Hindlimb muscle (tissue), 1 donor: ENCODE results near the gene MCC. TPM values are rescaled to one million over a fixed set of nuclear protein-coding genes. Genes with fewer than 3 reads are reported as not detected.

Experiments
- DNase-seq: peaks from one replicate; pipeline ENCODE4 v3.0.0-alpha.2; 2013
- polyA plus RNA-seq: library from polyadenylated mRNA; unstranded; fragments of 120-200 nt; gene quantifications from one replicate; pipeline ENCODE4 v1.2.1, GENCODE V29; 2013; ENCODE audit not compliant: insufficient read length

MCC gene
- polyA plus RNA-seq, 1 donor = 17.8 TPM

- DNase-seq = no peak
These were observed 320.3 kb downstream of the MCC start for GRCh38 chr5:113167985-113168384.

- no peak for DNase-seq
These were observed 321.3 kb downstream of the MCC start for GRCh38 chr5:113166852-113167366.

GRCh38 chr5:113166261-113166660 is 322.0 kb downstream of the MCC start:
- no peak for DNase-seq

DNA sequence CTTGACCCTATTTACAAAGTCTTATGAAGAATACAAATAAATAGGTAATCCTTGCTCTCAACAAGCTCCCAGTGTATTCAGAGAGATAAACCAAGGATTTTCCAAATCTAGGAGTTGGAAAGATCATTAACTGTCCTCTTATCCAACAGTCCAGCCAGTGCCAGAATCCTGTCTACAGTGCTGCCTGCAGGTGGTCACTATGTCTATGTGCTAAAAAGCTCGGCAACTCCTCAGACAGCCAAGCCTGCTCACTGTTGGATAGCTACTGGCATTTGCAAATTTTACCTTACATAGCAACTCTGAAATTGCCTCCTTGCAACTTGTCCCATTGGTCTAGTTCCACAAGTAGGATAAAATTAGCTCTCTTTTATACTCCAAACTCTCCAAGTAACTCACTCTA is 324.2 kb downstream of the MCC start:
- no peak for DNase-seq

- no peak for DNase-seq
These were observed 324.9 kb downstream of the MCC start for GRCh38 chr5:113163328-113163727.

- no peak for DNase-seq
These were observed 325.5 kb downstream of the MCC start for GRCh38 chr5:113162770-113163169.

DNA sequence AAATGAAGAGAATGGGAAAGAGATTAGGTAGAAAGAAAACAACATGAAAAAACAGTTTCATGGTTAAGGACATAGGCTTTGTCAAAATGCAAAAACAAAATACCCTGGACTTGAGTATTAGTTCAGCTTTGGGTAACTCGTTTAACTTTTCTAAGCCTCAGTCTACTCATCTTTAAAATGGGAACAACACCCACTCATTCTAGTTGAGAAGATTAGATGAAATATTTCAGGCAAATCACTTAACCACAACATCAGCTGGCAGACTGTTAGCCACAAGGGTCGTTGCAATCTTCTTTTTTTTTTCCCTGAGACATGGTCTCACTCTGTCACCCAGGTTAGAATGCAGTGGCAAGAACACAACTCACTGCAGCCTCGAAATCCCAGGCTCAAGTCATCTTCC is 326.0 kb downstream of the MCC start:
- no peak for DNase-seq

GRCh38 chr5:113161806-113162205 is 326.4 kb downstream of the MCC start:
- DNase-seq = no peak

DNA sequence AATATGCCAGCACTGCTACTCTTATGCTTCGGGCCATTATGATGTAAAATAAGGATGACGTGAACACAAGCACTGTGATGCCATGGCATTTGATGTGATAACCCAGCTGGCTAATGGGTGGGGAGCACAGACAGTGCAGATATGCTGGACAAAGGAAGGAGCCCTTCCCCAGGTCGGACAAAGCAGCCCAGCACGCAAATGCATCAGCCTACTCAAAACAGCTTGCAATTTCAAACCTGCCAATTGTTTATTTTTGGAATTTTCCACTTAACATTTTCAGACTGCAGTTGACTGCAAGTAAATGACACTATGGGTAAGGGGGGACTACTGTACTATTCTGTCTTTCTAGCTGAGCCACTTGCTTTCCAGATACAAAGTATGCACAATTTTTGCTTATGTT is 330.4 kb downstream of the MCC start:
- DNase-seq = no peak

GRCh38 chr5:113156271-113156877 is 331.9 kb downstream of the MCC start:
- no peak for DNase-seq

DNA sequence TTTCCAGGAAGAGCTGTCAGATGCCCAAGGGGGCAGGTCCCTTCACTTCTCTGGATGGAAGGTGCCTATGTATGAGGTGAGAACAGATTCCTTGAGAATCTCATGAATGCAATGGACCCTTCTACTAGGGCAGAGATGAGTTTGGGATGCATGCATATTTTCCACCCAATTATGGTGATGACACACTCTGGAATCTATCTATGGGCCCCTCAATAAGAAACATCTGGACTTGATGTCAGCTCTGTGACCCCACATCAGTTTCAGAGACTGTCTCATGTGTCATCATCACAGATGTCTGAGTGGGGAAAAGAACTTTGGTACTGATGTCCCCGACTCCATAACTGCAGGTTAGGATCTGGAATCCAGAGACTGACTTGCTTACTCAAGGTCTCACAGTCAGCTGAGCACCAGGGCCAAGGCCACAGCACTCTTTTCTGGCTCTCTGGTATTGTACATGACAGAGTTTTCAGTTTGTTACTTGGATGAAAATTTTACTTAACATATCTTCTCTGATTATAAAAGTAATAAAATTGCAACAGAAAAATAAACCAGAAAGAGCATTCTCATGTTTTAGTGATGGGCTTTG is 334.6 kb downstream of the MCC start:
- no peak for DNase-seq

DNA sequence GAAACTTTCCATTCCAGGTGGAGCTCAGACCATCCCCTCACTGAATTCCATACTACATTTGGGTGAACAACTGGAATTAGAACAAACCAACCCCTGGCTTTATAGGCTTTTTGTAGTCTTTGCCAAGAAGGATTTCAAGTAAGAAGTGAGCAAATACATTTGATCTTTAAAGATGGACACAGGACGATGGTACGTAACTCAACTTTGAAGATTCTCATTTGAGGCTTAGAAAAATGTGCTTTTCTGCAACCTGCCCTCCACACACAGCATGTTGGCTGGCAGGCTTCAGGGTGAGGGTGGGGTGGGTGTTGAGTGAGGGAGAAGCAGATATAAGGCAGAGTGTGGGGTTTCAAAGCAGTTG is 335.9 kb downstream of the MCC start:
- no peak for DNase-seq

DNA sequence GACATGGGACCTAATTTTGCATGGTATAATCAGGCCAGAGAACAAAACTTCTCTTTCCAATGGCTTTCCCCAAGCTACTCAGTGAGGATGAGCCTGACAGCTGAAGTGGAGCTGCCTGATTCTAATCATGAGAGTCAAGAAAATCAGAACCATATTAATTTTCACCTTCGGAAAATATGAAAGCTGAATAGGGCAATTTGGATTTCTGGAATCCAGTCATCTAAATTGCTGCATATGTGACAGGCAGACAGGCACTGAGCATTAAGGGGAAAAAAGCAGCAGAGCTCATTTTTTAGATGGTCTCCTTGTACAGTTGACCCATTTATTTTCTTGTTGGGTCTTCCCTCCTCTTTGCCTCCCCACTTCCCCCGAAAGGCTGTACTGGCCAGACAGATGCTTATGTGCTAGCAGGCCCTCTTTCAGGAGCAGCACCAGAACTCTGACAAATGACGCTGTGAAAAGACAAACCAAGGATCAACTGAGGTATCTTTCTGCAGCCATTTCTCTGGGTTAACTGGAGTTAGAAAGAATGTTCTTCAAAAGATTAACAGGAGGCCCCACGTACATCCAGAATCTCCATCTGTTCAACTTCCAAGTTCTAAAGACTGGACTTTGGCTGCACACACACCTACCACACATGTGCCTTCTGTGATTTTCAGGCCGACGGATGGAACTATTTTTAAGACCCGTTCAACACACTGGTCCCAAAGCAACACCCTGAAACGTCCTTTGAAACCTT is 336.4 kb downstream of the MCC start:
- DNase-seq = no peak

DNA sequence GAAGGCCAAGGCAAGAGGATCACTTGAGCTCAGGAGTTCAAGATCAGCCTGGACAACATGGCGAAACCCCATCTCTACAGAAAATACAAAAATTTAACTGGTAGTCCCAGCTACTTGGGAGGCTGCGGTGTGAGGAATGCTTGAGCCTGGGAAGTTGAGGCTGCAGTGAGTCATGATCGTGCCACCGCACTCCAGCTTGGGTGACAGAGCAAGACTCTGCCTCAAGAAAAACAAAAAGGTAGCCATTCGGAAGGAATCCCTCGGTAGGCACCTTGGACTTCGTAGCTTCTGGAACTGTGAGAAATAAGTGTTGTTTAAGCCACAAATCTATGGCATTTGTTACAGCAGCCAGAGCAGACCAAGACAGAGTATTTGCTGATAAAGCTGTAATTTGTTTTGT is 337.4 kb downstream of the MCC start:
- DNase-seq = no peak

DNA sequence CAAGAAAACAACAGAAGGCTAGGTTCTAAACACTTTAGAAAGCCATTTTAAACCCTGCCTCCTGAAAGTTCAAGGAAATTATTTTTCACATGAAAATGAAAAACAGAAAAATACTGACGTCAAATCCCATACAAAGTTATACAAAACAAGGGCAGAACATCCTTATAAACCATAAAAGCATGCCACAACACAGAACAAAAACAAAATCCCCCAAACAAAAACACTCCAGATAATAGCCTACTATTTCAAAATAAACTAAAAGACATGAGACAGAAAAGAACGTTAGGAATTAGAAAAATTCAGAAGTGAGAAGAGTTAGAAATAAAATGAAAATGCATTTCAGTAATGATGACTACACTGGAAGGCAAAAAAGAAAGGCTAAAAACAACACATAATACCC is 338.0 kb downstream of the MCC start:
- DNase-seq = no peak

DNA sequence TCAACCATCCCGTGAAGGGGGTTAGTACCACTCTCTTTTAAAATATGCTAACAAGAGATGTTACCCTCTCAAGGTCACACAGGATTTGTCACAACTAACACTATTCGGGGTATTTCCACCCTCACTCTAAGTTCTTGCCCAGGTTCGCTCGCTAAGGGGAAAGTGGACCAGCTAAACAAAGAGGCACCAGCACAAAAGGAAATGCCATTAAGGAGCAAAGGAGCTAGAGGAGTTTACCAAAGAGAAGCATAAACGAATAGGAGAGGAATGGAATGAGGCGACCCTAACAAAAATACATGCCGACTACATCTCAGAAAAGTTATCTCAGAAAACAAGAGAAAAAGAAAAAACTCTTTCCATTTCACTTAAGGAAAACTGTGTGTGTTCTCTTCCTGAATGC is 340.7 kb downstream of the MCC start:
- no peak for DNase-seq

- no peak for DNase-seq
These were observed 341.1 kb downstream of the MCC start for GRCh38 chr5:113147101-113147508.

GRCh38 chr5:113145757-113146387 is 342.4 kb downstream of the MCC start:
- DNase-seq = no peak

DNA sequence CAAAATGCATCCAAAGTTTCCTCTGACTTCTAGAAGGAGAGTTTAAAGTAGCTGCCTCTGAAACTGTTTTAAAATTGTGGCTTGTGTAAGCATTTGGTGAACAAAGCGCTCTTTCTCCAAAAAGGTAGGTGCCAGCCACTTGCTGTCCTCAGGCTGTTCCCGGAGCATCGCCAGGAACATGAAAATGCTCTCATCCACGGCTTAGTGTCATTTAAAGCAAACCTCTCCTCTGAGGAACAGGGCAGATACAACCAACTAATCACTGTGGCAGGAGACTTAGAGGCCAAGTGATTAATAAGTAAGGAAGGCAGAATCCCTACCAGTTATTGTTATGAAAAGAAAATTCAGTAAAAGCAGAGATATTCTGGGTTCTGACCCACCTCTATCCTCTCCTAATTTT is 346.1 kb downstream of the MCC start:
- DNase-seq = no peak

- no peak for DNase-seq
These were observed 347.2 kb downstream of the MCC start for GRCh38 chr5:113140837-113141671.

GRCh38 chr5:113133211-113133975 is 354.9 kb downstream of the MCC start:
- DNase-seq = no peak

GRCh38 chr5:113132564-113132963 is 355.7 kb downstream of the MCC start:
- no peak for DNase-seq
